Activated CD8-positive, alpha-beta T cell treated with anti-CD3 and anti-CD28 coated beads, Interleukin-2, amount 10 ng/mL, durations not matched to agents 7 days and 5 days (primary cell): ENCODE results near the gene IGSF21. TPM values are rescaled to one million over a fixed set of nuclear protein-coding genes. Genes with fewer than 3 reads are reported as not detected.

Experiments used
- ATAC-seq: fragments of 150-1000 bp; cut with Tn5 transposase; one replicate; pipeline ENCODE4 v1.10.0; 2021; ENCODE audit warnings: moderate library complexity
- CTCF ChIA-PET: fragments of 350-600 bp; sonication (Branson Sonifier 250); formaldehyde crosslinking; loops from one replicate; lab custom pipeline; 2021; ENCODE audit warnings: antibody characterized with exemption; lab: Charles Lee
- POLR2A ChIA-PET: fragments of 350-600 bp; sonication (Branson Sonifier 250); formaldehyde crosslinking; loops from one replicate; lab custom pipeline; 2021; ENCODE audit warnings: antibody characterized with exemption; lab: Charles Lee
- DNase-seq: peaks from one replicate; pipeline ENCODE4 v3.0.0-alpha.2; 2020
- H3K27ac Mint-ChIP-seq: one replicate; pipeline ENCODE4 v1.8.0; 2021; ENCODE audit warnings: mild to moderate bottlenecking, mixed read lengths
- H3K27me3 Mint-ChIP-seq: one replicate; pipeline ENCODE4 v1.8.0; 2021; ENCODE audit warnings: low read depth, mixed read lengths
- H3K36me3 Mint-ChIP-seq: one replicate; pipeline ENCODE4 v1.8.0; 2021; ENCODE audit warnings: low read depth, mixed read lengths
- H3K4me1 Mint-ChIP-seq: one replicate; pipeline ENCODE4 v1.8.0; 2021; ENCODE audit warnings: low read depth, mixed read lengths
- H3K4me3 Mint-ChIP-seq: one replicate; pipeline ENCODE4 v1.8.0; 2021; ENCODE audit warnings: mild to moderate bottlenecking, mixed read lengths
- H3K9me3 Mint-ChIP-seq: one replicate; pipeline ENCODE4 v1.8.0; 2022; ENCODE audit warnings: mixed read lengths; ENCODE audit not compliant: insufficient read depth
- total RNA-seq, 2 experiments: library from RNA; stranded (reverse); gene quantifications; one replicate each; pipeline ENCODE4 v1.2.3, GENCODE V29; 2021

The IGSF21 gene
- total RNA-seq = not detected

GRCh38 chr1:18107369-18108298 is at the start of gene IGSF21:
TSS of gene IGSF21 (plus strand) at chr1:18107798. CDS start at chr1:18108129, 331 bp downstream.
- CTCF ChIA-PET = no interaction called here
- H3K9me3 Mint-ChIP-seq = no peaks in the 10 kb centered on the region
- DNase-seq = no peak
- peaks cover 11% of the 10 kb centered on the region for H3K4me1 Mint-ChIP-seq
- POLR2A ChIA-PET = no interaction called here
- H3K36me3 Mint-ChIP-seq = no peaks in the 10 kb centered on the region
- no peak within 1 kb of the TSS for H3K4me3 Mint-ChIP-seq
- ATAC-seq = no peak
- peak within 1 kb of the TSS; percentile 46 for H3K27ac Mint-ChIP-seq
- H3K27me3 Mint-ChIP-seq = peaks cover 60% of the 10 kb centered on the region

- ChIA-PET CTCF (no interaction called here), POLR2A (no interaction called here)
- no peak for DNase-seq
- Mint-ChIP-seq H3K27ac (no peak overlapping the region), H3K4me1 (no peaks in the 10 kb centered on the region), H3K9me3 (no peaks in the 10 kb centered on the region), H3K36me3 (no peaks in the 10 kb centered on the region), H3K27me3 (no peaks in the 10 kb centered on the region), H3K4me3 (no peak overlapping the region)
- no peak for ATAC-seq
These were observed 49.2 kb upstream of the IGSF21 start for GRCh38 chr1:18058206-18058921.

- CTCF ChIA-PET = no interaction called here
- no peak overlapping the region for H3K27ac Mint-ChIP-seq
These were observed 48.5 kb upstream of the IGSF21 start for GRCh38 chr1:18058981-18059605.

GRCh38 chr1:18060366-18060765 is 47.2 kb upstream of the IGSF21 start:
- Mint-ChIP-seq H3K4me3 (no peak overlapping the region), H3K36me3 (no peaks in the 10 kb centered on the region), H3K27me3 (no peaks in the 10 kb centered on the region), H3K27ac (no peak overlapping the region), H3K4me1 (no peaks in the 10 kb centered on the region), H3K9me3 (no peaks in the 10 kb centered on the region)
- CTCF ChIA-PET = no interaction called here
- POLR2A ChIA-PET = no interaction called here
- no peak for DNase-seq
- ATAC-seq = no peak

More at GRCh38 chr1:18058981-18059605, 48.5 kb upstream of the IGSF21 start:
- Mint-ChIP-seq H3K36me3 (no peaks in the 10 kb centered on the region), H3K4me1 (no peaks in the 10 kb centered on the region), H3K4me3 (no peak overlapping the region), H3K27me3 (no peaks in the 10 kb centered on the region), H3K9me3 (no peaks in the 10 kb centered on the region)
- DNase-seq (no peak), ATAC-seq (no peak)
- POLR2A ChIA-PET = no interaction called here

GRCh38 chr1:18062185-18062584 is 45.4 kb upstream of the IGSF21 start:
- Mint-ChIP-seq H3K27me3 (no peaks in the 10 kb centered on the region), H3K36me3 (no peaks in the 10 kb centered on the region), H3K9me3 (no peaks in the 10 kb centered on the region), H3K27ac (no peak overlapping the region), H3K4me1 (no peaks in the 10 kb centered on the region), H3K4me3 (no peak overlapping the region)
- no peak for ATAC-seq
- DNase-seq = no peak
- CTCF ChIA-PET = no interaction called here
- POLR2A ChIA-PET = no interaction called here

- ATAC-seq (no peak), DNase-seq (no peak)
- ChIA-PET CTCF (no interaction called here), POLR2A (no interaction called here)
- Mint-ChIP-seq H3K4me3 (no peak overlapping the region), H3K4me1 (no peaks in the 10 kb centered on the region), H3K36me3 (no peaks in the 10 kb centered on the region), H3K9me3 (no peaks in the 10 kb centered on the region), H3K27me3 (no peaks in the 10 kb centered on the region), H3K27ac (no peak overlapping the region)
These were observed 43.1 kb upstream of the IGSF21 start for GRCh38 chr1:18064534-18064933.

GRCh38 chr1:18066576-18066975 is 41.0 kb upstream of the IGSF21 start:
- H3K36me3 Mint-ChIP-seq = no peaks in the 10 kb centered on the region
- no peaks in the 10 kb centered on the region for H3K9me3 Mint-ChIP-seq
- no peak for ATAC-seq
- H3K27me3 Mint-ChIP-seq = no peaks in the 10 kb centered on the region
- H3K27ac Mint-ChIP-seq = no peak overlapping the region
- ChIA-PET CTCF (no interaction called here), POLR2A (no interaction called here)
- no peak for DNase-seq
- H3K4me1 Mint-ChIP-seq = no peaks in the 10 kb centered on the region
- no peak overlapping the region for H3K4me3 Mint-ChIP-seq

GRCh38 chr1:18069903-18070302 is 37.7 kb upstream of the IGSF21 start:
- ChIA-PET POLR2A (no interaction called here), CTCF (no interaction called here)
- H3K27me3 Mint-ChIP-seq = no peaks in the 10 kb centered on the region
- H3K4me1 Mint-ChIP-seq = no peaks in the 10 kb centered on the region
- no peak overlapping the region for H3K27ac Mint-ChIP-seq
- H3K36me3 Mint-ChIP-seq = no peaks in the 10 kb centered on the region
- no peaks in the 10 kb centered on the region for H3K9me3 Mint-ChIP-seq
- H3K4me3 Mint-ChIP-seq = no peak overlapping the region
- DNase-seq = peak; percentile 20
- no peak for ATAC-seq

GRCh38 chr1:18072066-18072465 is 35.5 kb upstream of the IGSF21 start:
- Mint-ChIP-seq H3K4me1 (no peaks in the 10 kb centered on the region), H3K27me3 (no peaks in the 10 kb centered on the region), H3K36me3 (no peaks in the 10 kb centered on the region), H3K9me3 (no peaks in the 10 kb centered on the region), H3K27ac (no peak overlapping the region), H3K4me3 (no peak overlapping the region)
- CTCF ChIA-PET = no interaction called here
- DNase-seq (no peak), ATAC-seq (no peak)
- POLR2A ChIA-PET = no interaction called here

GRCh38 chr1:18073066-18073642 is 34.4 kb upstream of the IGSF21 start:
- Mint-ChIP-seq H3K36me3 (no peaks in the 10 kb centered on the region), H3K4me3 (no peak overlapping the region), H3K27me3 (no peaks in the 10 kb centered on the region), H3K9me3 (no peaks in the 10 kb centered on the region), H3K4me1 (no peaks in the 10 kb centered on the region), H3K27ac (no peak overlapping the region)
- CTCF ChIA-PET = no interaction called here
- no peak for ATAC-seq
- no peak for DNase-seq
- POLR2A ChIA-PET = no interaction called here

GRCh38 chr1:18077657-18078215 is 29.9 kb upstream of the IGSF21 start:
- Mint-ChIP-seq H3K4me3 (no peak overlapping the region), H3K4me1 (no peaks in the 10 kb centered on the region), H3K36me3 (no peaks in the 10 kb centered on the region), H3K27ac (no peak overlapping the region), H3K27me3 (no peaks in the 10 kb centered on the region), H3K9me3 (no peaks in the 10 kb centered on the region)
- ATAC-seq (no peak), DNase-seq (no peak)
- ChIA-PET CTCF (no interaction called here), POLR2A (no interaction called here)
